Erythroblast (primary cell): ENCODE measurements around the gene IL22RA1.

Experiments used
- GATA1 ChIP-seq: IDR thresholded peaks from 2 replicates; pipeline ENCODE4 v1.6.1; 2011; ENCODE audit warnings: low read depth, mild to moderate bottlenecking, control low read depth, low read length, moderate library complexity
- POLR2A ChIP-seq: IDR thresholded peaks from 2 replicates; pipeline ENCODE4 v1.6.1; 2011; ENCODE audit warnings: mild to moderate bottlenecking, low read length

DNA sequence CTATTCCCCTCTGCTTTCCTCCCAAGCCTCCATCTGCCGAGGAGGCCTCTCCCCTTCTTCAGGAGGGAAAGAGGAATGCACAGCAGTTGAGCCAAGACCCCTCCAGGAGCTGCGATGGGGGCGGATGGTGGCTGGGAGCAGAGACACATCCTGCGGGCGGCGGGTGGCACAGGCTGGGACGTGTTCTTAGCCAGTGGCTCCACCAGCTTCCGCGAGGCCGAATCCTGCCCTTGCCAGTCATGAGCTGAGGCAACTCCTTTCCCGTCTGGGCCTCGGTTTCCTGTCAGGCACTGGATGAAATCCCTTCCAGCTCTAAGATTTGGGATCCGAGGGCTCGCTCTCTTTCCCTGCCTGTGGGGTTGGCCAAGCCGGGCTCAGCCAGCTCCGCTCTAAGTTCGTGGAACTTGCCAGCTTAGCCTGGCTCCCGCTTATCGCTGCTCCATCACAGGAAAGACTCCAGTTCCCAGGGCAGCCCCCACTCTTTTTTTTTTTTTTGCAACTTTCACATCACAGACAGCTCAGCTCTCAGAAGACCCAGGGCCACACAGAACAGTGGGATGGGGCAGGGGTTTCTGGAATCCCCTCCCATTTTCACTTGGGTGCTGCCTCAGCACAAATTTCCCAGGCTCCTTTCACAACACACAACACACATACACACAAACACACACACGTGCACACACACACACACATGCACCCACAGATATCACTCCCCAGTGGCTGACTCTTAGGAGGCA lies 31.5 kb downstream of the IL22RA1 start:
- TF ChIP-seq POLR2A (no peak), GATA1 (no peak)
